ENCODE results near the gene DRG2. TPM values are rescaled to one million over a fixed set of nuclear protein-coding genes. Genes with fewer than 3 reads are reported as not detected.

The DRG2 gene
- total and polyA plus RNA-seq, 9 of the 15 experiments (the other 6 are each of a cell fraction or from before 2014, with no cell fraction given) = 6.6 to 36.7 (median 26.1) TPM

GRCh38 chr17:18141210-18141803, 53.6 kb downstream of the DRG2 start (continued):
- TF ChIP-seq, protein P1, sequence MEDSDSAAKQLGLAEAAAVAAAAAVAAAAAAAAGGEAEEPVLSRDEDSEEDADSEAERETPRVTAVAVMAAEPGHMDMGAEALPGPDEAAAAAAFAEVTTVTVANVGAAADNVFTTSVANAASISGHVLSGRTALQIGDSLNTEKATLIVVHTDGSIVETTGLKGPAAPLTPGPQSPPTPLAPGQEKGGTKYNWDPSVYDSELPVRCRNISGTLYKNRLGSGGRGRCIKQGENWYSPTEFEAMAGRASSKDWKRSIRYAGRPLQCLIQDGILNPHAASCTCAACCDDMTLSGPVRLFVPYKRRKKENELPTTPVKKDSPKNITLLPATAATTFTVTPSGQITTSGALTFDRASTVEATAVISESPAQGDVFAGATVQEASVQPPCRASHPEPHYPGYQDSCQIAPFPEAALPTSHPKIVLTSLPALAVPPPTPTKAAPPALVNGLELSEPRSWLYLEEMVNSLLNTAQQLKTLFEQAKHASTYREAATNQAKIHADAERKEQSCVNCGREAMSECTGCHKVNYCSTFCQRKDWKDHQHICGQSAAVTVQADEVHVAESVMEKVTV (CRISPR knock-in tag; IDR thresholded peaks at IDR 0.05) = 0 out of 2 replicates have a peak, but pooled peaks have one; percentile 19
- TF ChIP-seq SMC3 (conservative IDR thresholded peaks at IDR 0.05; ENCODE audit: insufficient read depth, low read depth, low read length) (peak; percentile 21; the same call in 1 of the 2 replicates), MEIS2 (IDR thresholded peaks at IDR 0.05; ENCODE audit: partially characterized antibody) (peak; percentile 13), ZHX1 (conservative IDR thresholded peaks at IDR 0.05; ENCODE audit: low read length) (no peak)
- TF ChIP-seq, protein P2, sequence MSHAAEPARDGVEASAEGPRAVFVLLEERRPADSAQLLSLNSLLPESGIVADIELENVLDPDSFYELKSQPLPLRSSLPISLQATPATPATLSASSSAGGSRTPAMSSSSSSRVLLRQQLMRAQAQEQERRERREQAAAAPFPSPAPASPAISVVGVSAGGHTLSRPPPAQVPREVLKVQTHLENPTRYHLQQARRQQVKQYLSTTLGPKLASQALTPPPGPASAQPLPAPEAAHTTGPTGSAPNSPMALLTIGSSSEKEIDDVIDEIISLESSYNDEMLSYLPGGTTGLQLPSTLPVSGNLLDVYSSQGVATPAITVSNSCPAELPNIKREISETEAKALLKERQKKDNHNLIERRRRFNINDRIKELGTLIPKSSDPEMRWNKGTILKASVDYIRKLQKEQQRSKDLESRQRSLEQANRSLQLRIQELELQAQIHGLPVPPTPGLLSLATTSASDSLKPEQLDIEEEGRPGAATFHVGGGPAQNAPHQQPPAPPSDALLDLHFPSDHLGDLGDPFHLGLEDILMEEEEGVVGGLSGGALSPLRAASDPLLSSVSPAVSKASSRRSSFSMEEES (CRISPR knock-in tag; IDR thresholded peaks at IDR 0.05) = no peak
- TF ChIP-seq, protein P3, sequence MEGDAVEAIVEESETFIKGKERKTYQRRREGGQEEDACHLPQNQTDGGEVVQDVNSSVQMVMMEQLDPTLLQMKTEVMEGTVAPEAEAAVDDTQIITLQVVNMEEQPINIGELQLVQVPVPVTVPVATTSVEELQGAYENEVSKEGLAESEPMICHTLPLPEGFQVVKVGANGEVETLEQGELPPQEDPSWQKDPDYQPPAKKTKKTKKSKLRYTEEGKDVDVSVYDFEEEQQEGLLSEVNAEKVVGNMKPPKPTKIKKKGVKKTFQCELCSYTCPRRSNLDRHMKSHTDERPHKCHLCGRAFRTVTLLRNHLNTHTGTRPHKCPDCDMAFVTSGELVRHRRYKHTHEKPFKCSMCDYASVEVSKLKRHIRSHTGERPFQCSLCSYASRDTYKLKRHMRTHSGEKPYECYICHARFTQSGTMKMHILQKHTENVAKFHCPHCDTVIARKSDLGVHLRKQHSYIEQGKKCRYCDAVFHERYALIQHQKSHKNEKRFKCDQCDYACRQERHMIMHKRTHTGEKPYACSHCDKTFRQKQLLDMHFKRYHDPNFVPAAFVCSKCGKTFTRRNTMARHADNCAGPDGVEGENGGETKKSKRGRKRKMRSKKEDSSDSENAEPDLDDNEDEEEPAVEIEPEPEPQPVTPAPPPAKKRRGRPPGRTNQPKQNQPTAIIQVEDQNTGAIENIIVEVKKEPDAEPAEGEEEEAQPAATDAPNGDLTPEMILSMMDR (IDR thresholded peaks at IDR 0.05 in 2 of 3, conservative IDR thresholded peaks at IDR 0.05 in 1 of 3; ENCODE audit: insufficient read depth in 2 of 3, low read depth in 1 of 3, low read length in 3 of 3) = peak; percentile 46 to 66 (median 52); a peak in 4 of 6 replicates
- TF ChIP-seq, protein P4, sequence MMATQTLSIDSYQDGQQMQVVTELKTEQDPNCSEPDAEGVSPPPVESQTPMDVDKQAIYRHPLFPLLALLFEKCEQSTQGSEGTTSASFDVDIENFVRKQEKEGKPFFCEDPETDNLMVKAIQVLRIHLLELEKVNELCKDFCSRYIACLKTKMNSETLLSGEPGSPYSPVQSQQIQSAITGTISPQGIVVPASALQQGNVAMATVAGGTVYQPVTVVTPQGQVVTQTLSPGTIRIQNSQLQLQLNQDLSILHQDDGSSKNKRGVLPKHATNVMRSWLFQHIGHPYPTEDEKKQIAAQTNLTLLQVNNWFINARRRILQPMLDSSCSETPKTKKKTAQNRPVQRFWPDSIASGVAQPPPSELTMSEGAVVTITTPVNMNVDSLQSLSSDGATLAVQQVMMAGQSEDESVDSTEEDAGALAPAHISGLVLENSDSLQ (IDR thresholded peaks at IDR 0.05) = 0 out of 2 replicates have a peak, but pooled peaks have one; percentile 25
- TF ChIP-seq, protein P5, sequence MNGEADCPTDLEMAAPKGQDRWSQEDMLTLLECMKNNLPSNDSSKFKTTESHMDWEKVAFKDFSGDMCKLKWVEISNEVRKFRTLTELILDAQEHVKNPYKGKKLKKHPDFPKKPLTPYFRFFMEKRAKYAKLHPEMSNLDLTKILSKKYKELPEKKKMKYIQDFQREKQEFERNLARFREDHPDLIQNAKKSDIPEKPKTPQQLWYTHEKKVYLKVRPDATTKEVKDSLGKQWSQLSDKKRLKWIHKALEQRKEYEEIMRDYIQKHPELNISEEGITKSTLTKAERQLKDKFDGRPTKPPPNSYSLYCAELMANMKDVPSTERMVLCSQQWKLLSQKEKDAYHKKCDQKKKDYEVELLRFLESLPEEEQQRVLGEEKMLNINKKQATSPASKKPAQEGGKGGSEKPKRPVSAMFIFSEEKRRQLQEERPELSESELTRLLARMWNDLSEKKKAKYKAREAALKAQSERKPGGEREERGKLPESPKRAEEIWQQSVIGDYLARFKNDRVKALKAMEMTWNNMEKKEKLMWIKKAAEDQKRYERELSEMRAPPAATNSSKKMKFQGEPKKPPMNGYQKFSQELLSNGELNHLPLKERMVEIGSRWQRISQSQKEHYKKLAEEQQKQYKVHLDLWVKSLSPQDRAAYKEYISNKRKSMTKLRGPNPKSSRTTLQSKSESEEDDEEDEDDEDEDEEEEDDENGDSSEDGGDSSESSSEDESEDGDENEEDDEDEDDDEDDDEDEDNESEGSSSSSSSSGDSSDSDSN (IDR thresholded peaks at IDR 0.05; ENCODE audit: borderline replicate concordance in 1 of 2, low read depth in 2 of 2, low read length in 2 of 2) = no peak
- TF ChIP-seq, protein P6, sequence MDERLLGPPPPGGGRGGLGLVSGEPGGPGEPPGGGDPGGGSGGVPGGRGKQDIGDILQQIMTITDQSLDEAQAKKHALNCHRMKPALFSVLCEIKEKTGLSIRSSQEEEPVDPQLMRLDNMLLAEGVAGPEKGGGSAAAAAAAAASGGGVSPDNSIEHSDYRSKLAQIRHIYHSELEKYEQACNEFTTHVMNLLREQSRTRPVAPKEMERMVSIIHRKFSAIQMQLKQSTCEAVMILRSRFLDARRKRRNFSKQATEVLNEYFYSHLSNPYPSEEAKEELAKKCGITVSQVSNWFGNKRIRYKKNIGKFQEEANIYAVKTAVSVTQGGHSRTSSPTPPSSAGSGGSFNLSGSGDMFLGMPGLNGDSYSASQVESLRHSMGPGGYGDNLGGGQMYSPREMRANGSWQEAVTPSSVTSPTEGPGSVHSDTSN (CRISPR knock-in tag; IDR thresholded peaks at IDR 0.05; ENCODE audit: low read depth) = no peak
- TF ChIP-seq, protein P6 (tag; conservative IDR thresholded peaks at IDR 0.05; ENCODE audit: low read depth) = peak; percentile 49
